Glomerular visceral epithelial cell (primary cell): ENCODE data around the gene SLC5A5.
A peak's percentile ranks its signal among the peaks of the same experiment; 100 is the strongest.

Experiments
- DNase-seq: peaks from one replicate; pipeline ENCODE4 v3.0.0-alpha.2; 2016; ENCODE audit errors: extremely low spot score

Gene SLC5A5

DNA sequence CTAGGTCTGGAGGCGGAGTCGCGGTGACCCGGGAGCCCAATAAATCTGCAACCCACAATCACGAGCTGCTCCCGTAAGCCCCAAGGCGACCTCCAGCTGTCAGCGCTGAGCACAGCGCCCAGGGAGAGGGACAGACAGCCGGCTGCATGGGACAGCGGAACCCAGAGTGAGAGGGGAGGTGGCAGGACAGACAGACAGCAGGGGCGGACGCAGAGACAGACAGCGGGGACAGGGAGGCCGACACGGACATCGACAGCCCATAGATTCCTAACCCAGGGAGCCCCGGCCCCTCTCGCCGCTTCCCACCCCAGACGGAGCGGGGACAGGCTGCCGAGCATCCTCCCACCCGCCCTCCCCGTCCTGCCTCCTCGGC, at the start of gene SLC5A5:
SLC5A5 (plus strand) TSS at position 68 of the 373 bp plus-strand sequence. CDS start 375 bp downstream, outside the sequence.
- no peak for DNase-seq

GRCh38 chr19:17824339-17824738, 47.4 kb upstream of the SLC5A5 start:
- DNase-seq: no peak

- no peak for DNase-seq
Observed at GRCh38 chr19:17826508-17827056, 45.2 kb upstream of the SLC5A5 start.

- DNase-seq: peak; percentile 32
Observed at GRCh38 chr19:17829855-17830566, 41.7 kb upstream of the SLC5A5 start.

DNA sequence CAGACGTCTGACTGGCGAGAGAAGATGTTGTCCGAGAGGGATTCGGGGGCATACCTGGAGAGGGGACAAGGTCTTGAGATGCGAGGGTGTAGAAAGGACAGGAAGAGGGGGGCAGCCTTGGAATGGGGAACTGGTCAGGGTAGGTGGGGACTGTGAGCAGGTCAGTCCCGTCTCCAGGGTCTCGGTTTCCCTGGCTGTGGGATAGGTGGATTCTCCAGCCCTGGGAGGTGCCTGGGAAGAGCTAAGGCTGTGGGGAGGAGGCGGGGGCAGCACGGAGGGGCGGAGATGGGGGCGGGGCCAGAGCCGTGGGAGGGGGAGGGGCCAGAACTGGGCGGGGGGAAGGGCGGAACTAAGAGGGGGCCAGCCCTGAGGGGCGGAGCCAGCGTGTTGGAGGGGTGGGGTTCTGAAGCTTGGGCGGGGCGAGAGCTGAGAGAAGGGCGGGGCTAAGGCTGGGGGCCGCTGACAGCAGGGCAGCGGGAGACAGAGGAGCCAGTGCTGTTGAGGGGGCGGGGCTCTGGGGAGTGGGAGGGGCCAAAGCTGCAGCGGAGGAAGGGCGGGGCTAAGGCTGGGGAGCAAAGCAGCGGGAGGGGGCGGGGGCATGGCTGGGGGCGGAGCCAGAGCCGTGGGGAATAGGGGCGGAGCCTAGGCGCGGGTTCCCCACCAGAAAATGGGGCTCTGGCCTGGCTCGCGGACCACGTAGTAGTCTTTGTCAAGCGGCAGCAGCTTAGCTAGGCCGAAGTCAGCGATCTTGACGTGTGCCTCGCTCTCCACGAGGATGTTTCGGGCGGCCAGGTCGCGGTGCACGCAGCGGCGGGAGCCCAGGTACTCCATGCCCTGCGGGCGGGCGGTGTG, 41.0 kb upstream of the SLC5A5 start:
- peak; percentile 74 for DNase-seq

- DNase-seq: no peak
Observed at GRCh38 chr19:17831419-17831888, 40.3 kb upstream of the SLC5A5 start.

DNA sequence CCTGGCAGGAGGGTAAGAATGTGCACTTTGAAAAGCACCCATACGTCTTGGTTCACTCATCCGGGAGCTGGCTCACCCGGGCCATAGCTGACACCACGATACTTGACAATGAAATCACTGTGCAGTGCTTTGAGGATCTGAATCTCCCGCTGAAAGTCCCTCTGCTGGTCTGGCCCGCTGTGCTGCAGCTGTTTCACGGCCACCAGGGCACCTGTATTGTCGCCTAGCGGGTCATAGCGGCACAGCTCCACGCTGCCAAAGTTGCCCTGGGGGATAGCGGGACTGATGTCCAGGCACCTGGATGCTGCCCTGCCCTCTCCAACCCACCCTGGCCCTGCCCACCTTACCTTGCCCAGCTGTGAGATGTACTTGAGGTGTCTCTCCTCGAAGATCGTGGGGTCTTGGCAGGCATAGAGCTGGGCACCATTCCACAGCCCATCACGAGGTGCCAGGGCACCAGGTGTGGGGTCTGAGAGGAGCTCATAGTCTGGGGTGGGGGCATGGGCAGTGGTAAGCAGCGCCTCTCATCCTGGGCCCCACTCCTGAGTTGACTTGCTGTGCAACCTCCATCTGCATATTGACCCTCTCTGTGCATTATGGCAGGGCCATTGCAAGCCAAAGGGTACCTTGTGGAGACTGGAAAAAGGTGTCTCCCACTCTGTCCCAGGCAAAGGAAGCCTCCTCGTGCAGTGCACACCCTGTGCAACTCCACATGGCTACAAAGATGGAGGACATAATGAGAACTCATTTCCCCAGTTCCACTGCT, 39.1 kb upstream of the SLC5A5 start:
- DNase-seq: no peak

GRCh38 chr19:17834350-17835181, 37.2 kb upstream of the SLC5A5 start:
- no peak for DNase-seq

DNA sequence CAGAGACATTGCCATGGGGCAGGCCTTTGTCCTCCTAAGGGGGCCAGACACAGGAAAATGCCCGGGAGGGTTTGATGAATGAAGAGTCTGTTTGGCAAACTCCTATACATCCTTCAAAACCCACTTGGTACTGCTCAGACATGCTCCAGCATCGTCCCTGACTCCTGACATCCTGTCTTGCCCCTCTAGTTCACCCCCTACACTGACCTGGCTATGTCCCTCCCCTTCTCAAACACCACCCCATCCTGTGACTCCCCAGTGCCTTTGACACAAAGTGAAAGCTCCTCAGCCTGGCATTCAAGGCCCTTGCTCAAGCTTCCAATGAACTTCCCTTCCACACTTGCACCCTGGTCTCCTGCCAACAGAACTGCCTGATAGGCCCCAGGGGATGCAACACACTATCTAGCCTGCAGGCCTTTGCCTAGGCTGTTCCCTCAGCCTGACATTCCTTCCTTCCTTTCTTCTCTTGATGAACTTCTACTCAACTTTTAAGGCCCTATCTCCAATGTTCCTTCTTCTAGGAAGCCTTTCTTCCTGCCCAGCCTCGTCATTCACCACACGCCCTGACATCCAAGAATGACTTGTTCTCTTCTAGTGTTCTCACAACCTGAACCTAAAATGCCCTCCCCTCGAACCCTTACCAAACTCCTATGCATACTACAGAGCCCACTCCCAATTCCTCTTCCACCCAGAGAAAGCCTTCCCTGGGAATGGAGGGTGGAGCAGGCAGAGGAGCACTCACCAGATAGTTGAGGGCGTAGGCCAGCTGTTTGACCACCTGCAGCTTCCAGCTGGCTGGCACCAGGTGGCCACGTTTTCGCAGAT, 36.4 kb upstream of the SLC5A5 start:
- no peak for DNase-seq

GRCh38 chr19:17836530-17836929, 35.2 kb upstream of the SLC5A5 start:
- no peak for DNase-seq

- DNase-seq: no peak
Observed at GRCh38 chr19:17837972-17838371, 33.8 kb upstream of the SLC5A5 start.

DNA sequence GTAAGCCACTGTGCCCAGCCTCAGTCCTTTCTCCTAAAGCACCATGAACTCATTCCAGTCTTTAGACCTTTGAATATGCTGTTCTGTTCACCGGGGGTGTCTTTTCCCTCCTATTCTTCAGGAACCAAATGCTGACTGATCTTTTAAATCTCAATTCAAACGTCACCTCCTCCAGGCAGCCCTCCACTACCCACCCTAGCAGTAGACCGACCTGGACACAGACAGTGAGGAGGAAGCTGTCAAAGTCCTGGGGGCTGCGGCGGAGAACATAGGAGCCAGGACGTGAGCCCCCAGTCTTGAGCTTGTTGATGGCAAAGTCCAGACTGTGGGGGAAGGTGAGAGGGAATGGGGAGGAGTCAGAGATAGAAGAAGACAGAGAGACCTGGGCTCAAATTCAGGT, 31.7 kb upstream of the SLC5A5 start:
- no peak for DNase-seq

DNA sequence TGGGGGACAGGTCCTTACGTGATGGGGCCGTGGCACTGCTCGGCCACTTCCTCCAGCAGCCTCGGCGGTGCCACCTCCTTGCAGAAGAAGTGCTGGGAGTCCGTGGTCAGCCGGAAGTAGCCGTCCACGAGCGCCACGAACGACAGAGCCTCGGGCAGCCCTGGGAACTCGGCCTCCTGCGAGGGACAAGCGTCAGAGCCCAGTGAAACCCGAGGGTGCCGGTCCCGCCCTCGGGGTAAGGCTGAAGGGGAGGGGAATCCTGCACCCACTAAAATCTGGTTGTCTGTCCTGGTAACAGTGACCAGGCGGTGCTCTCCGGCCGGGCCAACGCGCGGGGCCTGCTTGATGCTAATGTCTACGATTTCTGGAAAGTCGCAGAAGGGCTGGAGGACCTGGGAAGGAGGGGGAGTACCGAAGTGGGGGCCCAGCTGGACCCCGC, 30.4 kb upstream of the SLC5A5 start:
- DNase-seq: no peak

- peak; percentile 51 for DNase-seq
Observed at GRCh38 chr19:17841810-17842662, 29.7 kb upstream of the SLC5A5 start.

- DNase-seq: no peak
Observed at GRCh38 chr19:17842663-17843291, 29.0 kb upstream of the SLC5A5 start.

- no peak for DNase-seq
Observed at GRCh38 chr19:17843292-17843827, 28.4 kb upstream of the SLC5A5 start.

GRCh38 chr19:17843908-17844490, 27.7 kb upstream of the SLC5A5 start:
- no peak for DNase-seq

- DNase-seq: no peak
Observed at GRCh38 chr19:17846146-17846545, 25.6 kb upstream of the SLC5A5 start.
